NCI-H69 (cell line): ENCODE results near the gene BTNL3.
"Not testable (repeated sequence)": the region's sequence is repeated elsewhere in the genome, so short reads cannot be mapped to it uniquely, and the experiment has no call there.

ENCODE experiments used
- DNase-seq: peaks from one replicate; lab custom pipeline; 2025; lab: John Stamatoyannopoulos, UW

BTNL3 gene

DNA sequence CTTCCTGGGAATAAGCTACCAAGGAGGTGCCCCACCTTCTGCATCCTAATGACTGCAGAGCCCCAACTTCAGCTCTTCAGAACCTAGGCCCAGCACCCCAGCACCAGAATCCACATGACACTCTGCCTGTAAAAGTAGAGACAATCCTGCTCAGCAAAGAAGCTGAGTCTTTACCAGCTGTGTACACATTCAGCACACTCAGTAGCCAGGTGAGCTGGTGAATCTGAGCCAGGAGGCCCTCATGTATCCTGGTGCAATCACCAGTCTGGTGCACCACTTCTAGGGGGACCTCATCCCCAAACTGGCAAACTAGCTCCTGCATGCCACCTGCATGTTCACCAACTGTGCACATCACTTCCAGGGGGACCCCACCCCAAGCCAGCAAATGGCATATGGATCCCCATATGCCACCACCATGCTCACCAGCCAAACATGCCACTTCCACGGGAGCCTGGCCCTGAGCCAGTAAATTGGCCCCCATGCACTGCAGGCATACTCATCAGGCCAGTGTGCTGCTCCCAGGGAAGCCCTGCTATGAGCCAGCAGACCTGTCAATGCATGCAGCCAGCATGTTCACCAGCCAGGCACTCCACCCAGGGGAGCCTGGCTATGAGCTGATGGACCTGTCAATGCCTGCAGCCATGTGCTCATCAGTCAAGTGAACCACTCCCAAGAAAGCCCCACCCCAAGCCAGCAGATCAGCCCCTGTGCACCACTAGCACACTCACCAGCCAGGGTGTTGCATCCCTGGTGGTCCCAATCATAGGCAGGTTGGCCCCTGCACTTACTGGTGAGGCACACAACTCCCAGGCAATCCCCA, 35.8 kb downstream of the BTNL3 start:
- no peak for DNase-seq

GRCh38 chr5:181027452-181028031, 38.9 kb downstream of the BTNL3 start:
- DNase-seq: no peak

GRCh38 chr5:181028032-181028819, 39.6 kb downstream of the BTNL3 start:
- DNase-seq: no peak

GRCh38 chr5:181031716-181032115, 43.1 kb downstream of the BTNL3 start:
- DNase-seq: no peak

DNA sequence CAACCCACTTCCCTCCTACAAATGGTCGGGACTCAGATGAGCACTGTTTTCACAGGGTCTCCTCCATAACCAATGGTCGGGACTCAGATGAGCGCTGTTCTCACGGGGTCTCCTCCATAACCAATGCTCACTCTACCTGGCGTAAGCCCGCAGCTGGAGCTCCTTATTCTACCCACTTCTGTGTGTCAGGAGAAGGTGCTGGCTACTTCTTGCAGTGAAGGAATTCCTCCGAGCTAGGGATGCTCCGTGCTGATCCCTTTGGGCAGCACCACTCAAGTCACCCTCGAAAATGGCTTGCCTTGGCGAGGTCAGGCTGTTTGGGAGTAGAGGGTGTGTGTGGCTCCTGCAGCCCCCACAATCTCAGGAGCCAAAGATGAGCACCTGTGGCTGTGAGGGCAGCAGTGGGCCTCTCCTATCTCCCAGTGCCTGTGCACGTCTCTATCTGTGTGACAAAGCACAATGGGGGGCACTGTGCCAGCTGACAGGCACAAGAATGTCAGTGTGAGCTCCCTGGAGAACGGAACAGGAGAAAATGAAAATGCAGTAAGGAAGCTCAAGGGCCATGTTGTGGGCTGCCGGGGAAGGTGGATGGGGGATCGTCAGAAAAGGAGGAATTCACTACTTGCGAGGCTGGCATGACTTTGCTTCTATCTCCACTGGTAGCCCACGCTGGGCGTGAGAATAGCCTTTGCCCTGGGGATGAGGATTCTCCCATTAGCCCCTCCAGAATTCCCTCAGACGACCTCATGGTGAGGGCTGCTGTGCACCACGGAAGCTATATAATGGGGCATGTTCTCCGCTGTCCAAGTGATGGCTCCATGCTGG, 47.6 kb downstream of the BTNL3 start:
- DNase-seq: no peak

DNA sequence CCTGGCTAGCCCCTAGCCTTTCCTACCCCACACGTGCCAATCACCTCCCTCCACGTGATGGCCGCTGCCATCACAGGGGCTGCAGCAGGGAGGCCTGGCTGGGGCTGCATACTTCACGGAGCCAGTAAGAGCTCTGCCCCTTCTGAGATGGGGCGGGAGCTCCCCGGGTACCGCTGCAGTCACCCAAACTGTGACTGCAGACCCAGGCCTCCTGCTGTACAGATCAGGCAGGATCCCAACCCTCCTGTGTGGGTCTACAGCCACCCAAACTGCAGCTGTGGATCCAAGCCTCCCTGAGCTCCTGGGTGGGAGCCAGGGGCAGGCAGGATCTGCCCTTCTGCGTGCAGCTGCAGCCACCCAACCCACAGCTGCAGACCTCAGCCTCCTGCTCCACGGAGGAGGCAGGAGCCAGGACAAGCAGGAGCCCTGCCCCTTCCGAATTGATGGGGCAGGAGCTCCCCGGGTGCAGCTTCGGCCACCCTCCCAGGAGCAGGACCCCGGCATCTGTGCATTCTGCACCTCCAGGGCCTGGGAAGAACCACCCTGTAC, 48.2 kb downstream of the BTNL3 start:
- DNase-seq: no peak

DNA sequence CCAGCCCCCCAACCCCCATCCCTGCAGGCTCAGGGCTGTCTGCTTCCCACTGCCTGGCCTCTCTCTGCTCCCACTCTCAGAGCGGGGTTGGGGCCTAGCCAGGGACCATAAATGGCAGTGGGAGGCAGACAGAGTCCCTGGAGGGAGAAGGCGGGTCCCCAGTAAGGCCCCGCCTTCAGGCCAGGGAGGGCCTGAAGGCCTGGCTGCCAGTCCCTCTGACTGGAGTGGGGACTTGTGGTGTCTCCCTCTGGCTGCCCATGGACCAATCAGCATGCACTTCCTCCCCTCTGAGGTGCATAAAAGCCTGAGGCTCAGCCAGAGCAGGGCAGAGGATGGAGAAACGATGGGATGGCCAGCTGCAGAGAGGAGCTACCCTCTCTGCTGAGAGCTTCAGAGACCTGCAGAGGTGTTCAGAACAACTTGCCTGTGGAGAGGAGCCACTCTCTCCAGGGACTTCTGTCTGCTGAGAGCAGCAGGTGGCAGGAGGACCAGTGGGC, 48.8 kb downstream of the BTNL3 start:
- no peak for DNase-seq

DNA sequence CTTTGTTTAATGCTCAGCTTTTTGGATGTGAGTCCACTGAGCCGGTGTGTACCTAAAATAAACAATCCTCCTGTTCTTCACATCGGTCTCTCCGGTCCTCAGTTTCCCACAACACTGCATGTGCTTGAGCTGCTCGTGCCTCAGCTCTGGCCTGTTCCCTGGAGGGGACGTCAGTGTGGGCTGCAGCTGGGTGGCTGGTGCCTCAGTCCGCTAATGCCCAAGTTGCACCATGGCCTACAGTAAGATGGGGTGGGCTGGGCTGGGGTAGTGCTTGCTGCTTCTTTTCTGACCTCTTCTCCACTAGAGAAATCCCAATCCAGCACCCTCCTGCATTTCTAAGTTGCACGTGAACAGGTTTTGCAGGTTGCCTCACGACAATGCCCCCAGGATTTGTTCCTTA, 50.8 kb downstream of the BTNL3 start:
- DNase-seq: no peak

DNA sequence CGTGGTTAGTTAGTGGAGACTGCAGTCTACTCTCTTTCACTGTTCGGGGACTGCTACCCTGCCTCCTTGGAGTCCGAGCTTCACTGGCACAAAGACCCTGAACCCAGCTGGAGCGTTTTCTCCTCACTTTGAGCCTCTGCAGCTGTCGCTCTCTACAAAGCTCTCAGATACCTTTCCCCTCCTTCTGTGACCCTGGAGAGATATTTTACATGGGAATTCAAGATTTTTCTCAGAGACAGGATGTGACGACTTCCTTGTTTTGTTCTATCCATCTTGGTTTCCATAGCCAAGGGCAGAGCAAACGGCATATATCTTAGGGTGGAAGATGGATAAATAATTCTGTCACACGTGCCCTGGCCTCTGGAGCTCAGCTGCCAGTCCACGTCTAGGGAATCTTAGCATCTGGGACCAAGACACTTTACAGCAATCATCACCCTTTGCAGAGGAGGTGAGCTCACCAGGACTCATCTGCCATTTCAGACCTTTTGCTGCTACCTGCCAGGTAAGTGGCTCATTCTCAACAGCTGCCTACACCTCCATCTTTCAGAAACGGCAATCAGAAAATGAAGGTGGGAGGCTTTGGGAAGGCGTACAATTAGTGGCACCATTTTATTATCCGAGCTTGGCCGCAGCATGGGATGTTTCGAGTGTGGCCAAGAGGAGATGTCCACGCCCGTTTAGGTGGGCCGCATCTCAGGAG, 51.4 kb downstream of the BTNL3 start, which contains the start of gene BTNL9:
BTNL9 (plus strand) TSS at position 336 of the 700 bp plus-strand sequence. CDS start 5,224 bp downstream, outside the sequence.
- DNase-seq: no peak

- DNase-seq: no peak
Measured at GRCh38 chr5:181040631-181040945, 51.9 kb downstream of the BTNL3 start.

DNA sequence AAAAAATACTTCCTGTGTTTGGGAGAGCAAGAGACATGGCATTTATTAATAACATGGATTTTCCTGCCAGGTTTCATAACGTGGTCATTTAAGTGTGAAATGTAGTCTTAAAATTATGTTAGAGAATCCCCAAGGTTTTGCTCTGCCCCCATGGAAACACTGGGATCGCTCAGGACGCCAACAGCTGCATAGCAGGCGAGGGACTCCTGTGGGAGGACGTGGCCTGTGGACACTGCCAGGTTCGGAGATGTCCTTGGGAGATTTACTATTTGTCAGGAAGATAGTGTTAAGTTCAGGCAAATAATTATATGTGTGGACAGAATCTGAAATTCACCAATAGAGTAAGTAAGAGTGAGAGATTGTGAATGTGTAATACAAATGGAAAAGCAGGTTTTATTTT, 52.4 kb downstream of the BTNL3 start:
- no peak for DNase-seq

- DNase-seq: no peak
Measured at GRCh38 chr5:181042036-181042713, 53.5 kb downstream of the BTNL3 start.

- no peak for DNase-seq
Measured at GRCh38 chr5:181042722-181043121, 54.1 kb downstream of the BTNL3 start.

GRCh38 chr5:181043285-181044092, 54.8 kb downstream of the BTNL3 start:
- no peak for DNase-seq

GRCh38 chr5:181044093-181044599, 55.5 kb downstream of the BTNL3 start:
- no peak for DNase-seq

DNA sequence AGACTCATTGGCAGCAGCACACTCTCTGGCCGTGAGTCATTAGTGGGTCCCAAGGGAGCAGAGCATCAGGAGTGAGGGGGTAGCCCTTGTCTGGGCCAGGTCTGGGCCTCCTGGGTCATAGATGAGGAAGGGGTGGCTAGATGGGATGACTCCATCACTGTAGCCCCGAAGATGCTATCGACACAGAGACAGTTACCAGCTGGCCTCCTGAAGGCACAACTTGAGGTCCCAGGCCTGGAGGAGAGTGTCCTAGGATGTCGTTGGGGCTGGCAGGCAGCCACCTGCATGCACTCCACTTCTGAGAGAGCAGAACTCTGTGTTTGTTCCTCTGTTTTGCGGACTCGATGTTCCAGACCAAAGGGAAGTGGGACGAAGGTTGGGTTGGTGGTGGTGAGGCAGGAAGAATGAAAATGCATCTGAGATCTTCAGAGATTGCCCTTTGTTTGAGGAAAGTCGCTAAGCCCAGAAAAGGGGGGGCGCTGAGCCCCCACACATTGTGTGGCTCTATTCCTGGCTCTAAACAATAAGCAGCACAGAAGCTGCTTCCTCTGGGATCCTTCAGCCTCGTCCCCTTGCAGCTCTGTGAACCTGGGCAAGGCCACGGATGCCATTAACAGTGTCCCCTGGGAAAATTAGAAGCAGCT, 56.1 kb downstream of the BTNL3 start:
- DNase-seq: no peak

DNA sequence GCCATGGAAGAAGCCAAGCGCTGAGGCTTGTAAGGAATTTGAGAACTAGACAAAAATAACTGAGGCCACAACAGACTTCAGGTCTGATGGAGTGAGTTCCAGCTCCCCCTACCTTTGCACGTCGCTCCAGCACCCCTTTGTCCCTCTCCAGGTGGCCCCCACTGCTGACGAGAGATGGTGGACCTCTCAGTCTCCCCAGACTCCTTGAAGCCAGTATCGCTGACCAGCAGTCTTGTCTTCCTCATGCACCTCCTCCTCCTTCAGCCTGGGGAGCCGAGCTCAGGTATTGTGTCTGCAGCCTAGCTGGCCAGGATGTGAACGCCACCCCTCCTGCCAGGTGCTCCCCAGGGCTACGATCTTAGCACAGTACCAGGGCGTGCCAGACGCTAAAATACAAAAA, 56.7 kb downstream of the BTNL3 start:
- DNase-seq: no peak

DNA sequence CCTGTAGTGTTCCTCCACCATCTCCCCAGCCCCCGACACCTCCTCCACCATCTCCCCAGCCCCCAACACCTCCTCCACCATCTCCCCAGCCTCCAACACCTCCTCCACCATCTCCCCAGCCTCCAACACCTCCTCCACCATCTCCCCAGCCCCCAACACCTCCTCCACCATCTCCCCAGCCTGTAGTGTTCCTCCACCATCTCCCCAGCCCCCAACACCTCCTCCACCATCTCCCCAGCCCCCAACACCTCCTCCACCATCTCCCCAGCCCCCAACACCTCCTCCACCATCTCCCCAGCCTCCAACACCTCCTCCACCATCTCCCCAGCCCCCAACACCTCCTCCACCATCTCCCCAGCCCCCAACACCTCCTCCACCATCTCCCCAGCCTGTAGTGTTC, 57.2 kb downstream of the BTNL3 start:
- not testable (repeated sequence) for DNase-seq

GRCh38 chr5:181047288-181047687, 58.6 kb downstream of the BTNL3 start:
- DNase-seq: no peak
